ENCODE results near the gene CYP3A5.

DNA sequence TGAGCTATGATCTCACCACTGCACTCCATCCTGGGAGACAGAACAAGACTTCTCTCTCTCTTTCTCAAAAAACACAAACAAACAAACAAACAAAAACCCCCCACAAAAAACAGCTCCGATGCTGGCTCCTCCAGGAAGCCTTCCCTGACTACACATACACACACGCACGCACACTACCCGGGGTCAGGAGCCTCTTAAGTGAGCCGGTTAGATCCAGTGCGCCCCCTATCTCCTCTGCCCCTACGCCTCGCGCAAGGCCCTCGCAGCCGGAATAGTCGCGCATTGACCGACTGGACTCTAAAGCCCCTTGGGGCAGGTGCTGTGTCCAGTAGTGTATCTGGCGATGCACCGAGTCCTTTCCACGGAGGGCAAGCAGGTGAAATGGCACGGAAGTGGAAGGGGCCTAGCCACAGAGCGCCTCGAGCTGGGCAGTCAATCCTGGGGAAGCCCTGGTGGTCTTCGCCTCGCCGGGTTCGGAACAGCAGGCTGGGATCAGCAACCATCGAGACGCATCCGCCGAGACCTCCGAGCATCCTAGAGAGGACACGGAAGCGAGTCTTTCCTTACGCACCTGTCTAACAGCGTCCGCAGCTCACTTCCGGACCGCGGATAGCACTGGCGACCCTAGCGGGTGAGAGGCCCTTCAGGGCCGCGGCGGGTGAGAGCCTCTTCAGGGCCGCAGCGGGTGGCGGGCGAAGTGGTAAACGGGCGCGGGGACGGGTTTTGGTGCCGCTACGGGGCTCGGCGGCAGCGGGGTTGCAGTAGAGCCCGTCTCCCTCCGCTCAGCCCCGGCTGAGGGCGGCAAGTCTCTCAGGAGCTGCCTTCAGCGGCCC lies 63.2 kb downstream of the CYP3A5 start, which contains the start of gene ZSCAN25:
- TF ChIP-seq, protein P1, sequence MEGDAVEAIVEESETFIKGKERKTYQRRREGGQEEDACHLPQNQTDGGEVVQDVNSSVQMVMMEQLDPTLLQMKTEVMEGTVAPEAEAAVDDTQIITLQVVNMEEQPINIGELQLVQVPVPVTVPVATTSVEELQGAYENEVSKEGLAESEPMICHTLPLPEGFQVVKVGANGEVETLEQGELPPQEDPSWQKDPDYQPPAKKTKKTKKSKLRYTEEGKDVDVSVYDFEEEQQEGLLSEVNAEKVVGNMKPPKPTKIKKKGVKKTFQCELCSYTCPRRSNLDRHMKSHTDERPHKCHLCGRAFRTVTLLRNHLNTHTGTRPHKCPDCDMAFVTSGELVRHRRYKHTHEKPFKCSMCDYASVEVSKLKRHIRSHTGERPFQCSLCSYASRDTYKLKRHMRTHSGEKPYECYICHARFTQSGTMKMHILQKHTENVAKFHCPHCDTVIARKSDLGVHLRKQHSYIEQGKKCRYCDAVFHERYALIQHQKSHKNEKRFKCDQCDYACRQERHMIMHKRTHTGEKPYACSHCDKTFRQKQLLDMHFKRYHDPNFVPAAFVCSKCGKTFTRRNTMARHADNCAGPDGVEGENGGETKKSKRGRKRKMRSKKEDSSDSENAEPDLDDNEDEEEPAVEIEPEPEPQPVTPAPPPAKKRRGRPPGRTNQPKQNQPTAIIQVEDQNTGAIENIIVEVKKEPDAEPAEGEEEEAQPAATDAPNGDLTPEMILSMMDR (IDR thresholded peaks at IDR 0.05; ENCODE audit: poor library complexity): peak; percentile 55
- no peak for TF ChIP-seq EZH2 (IDR thresholded peaks at IDR 0.05; ENCODE audit: borderline replicate concordance)
